IgD-negative memory B cell (primary cell): Measurements from ENCODE around the gene VSTM5. TPM values are rescaled to one million over a fixed set of nuclear protein-coding genes. Genes with fewer than 3 reads are reported as not detected.
"Not testable (repeated sequence)": the region's sequence is repeated elsewhere in the genome, so short reads cannot be mapped to it uniquely, and the experiment has no call there.

Experiments
- H3K27ac Mint-ChIP-seq, 3 donors: one replicate each; pipeline ENCODE4 v1.8.0; 2020 to 2022; ENCODE audit warnings: mild to moderate bottlenecking in 3 of 3, mixed read lengths in 3 of 3, moderate library complexity in 1 of 3
- H3K27me3 Mint-ChIP-seq: one replicate; pipeline ENCODE4 v1.8.0; 2021; ENCODE audit warnings: mixed read lengths
- H3K36me3 Mint-ChIP-seq: one replicate; pipeline ENCODE4 v1.8.0; 2020; ENCODE audit warnings: mild to moderate bottlenecking, mixed read lengths
- H3K4me1 Mint-ChIP-seq, 3 donors: one replicate each; pipeline ENCODE4 v1.8.0; 2020 to 2022; ENCODE audit warnings: mixed read lengths in 3 of 3, mild to moderate bottlenecking in 1 of 3
- H3K4me3 Mint-ChIP-seq, 4 donors: one replicate each; pipeline ENCODE4 v1.8.0; 2020 to 2022; ENCODE audit warnings: mild to moderate bottlenecking in 4 of 4, mixed read lengths in 4 of 4, moderate library complexity in 3 of 4
- H3K9me3 Mint-ChIP-seq, 3 donors: one replicate each; pipeline ENCODE4 v1.8.0; 2020 to 2021; ENCODE audit warnings: mixed read lengths in 3 of 3, mild to moderate bottlenecking in 1 of 3
- polyA plus RNA-seq: library from polyadenylated mRNA; unstranded; fragments of 300-500 nt; fragmentation: Illumina TruSeq; gene quantifications from one replicate; pipeline ENCODE4 v1.2.3, GENCODE V29; 2021

The VSTM5 gene, protein sequence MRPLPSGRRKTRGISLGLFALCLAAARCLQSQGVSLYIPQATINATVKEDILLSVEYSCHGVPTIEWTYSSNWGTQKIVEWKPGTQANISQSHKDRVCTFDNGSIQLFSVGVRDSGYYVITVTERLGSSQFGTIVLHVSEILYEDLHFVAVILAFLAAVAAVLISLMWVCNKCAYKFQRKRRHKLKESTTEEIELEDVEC
- polyA plus RNA-seq: 0.06 TPM

DNA sequence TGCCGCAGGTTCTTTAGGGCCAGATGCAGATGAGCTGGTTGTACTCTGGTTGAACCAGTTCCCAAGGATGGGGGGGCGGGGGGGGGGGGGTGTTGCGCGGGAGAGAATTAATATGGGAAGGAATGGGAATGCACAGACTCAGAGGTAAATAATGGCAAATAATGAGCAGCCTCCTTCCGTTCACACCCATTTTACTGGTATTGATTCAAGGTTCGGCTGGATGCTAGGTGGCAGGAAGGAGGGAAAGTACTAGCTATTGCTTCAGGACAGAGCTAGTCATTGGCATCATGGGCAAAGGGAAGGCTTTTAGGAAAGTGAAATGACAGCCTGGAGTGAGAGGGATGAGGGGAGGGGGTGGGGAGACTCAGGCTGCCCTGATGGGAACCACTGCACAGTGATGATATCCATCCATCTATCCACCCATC, at the start of gene VSTM5:
Gene VSTM5, minus strand, starts transcription at position 25 of the 425 bp plus-strand sequence. CDS start 116 bp downstream, outside the sequence.
- H3K36me3 Mint-ChIP-seq: no peaks in the 10 kb centered on the region
- H3K4me3 Mint-ChIP-seq: peak within 1 kb of the TSS in 2 of 4 donors; percentile 70 to 86
- H3K9me3 Mint-ChIP-seq: peaks cover 0 to 4% (median 1%) of the 10 kb centered on the region in 3 donors
- H3K27me3 Mint-ChIP-seq: peaks cover 12% of the 10 kb centered on the region
- peaks cover 0 to 4% (median 3%) of the 10 kb centered on the region in 3 donors for H3K4me1 Mint-ChIP-seq
- H3K27ac Mint-ChIP-seq: peak within 1 kb of the TSS in 1 of 3 donors; percentile 59

DNA sequence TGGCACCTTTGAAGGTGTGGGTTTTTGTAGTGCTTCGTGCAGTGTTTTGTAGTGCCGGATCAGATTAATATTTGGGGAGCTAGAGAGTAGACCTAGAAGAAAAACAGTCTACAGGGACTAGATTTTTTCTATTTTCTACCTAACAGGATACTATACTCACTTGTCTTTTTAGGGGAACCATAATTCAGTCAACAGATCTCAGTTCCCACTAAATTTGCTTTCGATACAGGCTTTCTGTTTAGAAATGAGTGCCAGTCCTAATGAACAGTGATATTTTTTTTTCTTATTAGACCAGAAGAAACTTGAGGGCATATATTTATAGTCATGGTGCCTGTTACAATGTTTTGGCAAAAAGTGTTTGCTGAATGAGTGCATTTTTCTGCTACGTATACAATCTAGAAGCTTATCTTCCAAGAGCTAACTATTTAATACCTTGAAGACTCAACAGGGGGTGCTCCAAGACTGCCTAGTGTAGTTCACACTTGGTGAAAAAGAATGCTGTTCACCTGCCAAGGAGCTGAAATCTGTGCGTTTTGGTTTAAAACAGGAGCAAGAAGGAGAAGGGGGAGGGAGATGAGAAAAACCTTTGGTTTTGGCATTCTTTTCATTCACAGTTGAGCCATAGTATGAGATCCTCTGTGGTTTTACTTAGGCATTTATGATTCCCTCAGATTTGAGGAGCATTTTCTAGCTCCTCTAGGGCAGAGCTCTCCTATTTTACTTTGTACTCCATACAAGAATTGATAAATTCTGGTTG, 44.9 kb upstream of the VSTM5 start:
- Mint-ChIP-seq H3K4me3 (no peak overlapping the region), H3K9me3 (peaks cover 0 to 9% (median 0%) of the 10 kb centered on the region in 3 donors), H3K27ac (no peak overlapping the region), H3K27me3 (peaks cover 14% of the 10 kb centered on the region), H3K4me1 (no peaks in the 10 kb centered on the region), H3K36me3 (peaks cover 2% of the 10 kb centered on the region)

DNA sequence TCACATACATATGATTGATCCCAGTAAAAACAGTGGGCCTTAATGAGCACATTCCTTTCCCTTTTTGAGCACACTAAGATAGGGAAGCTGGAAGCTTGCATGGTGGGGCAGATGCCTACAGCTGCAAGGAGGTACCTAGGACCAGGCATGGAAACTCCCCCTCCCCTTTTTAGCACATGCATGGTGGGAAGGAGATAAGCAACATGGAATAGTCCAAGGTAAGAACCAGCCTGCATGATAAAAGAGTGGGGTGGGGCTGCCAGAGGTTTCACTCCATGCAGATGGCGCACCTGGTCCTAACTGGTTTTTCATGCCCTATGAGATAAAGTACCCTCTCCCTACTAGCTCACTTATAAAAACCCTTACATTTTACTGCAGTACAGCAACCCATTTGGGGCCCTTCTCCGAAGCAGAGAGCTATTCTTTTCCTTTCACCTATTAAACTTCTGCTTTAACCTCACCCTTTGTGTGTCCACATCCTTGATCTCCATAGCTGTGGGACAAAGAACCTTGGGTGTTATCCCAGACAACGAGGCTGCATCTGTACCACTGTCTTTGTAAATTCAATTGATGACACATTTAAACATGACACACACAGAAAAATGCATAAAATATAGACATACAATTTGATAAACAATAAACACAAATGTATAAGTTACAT, 40.1 kb upstream of the VSTM5 start:
- Mint-ChIP-seq H3K4me1 (no peaks in the 10 kb centered on the region), H3K4me3 (no peak overlapping the region), H3K27ac (no peak overlapping the region), H3K9me3 (peaks cover 0 to 2% (median 0%) of the 10 kb centered on the region in 3 donors), H3K36me3 (no peaks in the 10 kb centered on the region), H3K27me3 (peaks cover 8% of the 10 kb centered on the region)

DNA sequence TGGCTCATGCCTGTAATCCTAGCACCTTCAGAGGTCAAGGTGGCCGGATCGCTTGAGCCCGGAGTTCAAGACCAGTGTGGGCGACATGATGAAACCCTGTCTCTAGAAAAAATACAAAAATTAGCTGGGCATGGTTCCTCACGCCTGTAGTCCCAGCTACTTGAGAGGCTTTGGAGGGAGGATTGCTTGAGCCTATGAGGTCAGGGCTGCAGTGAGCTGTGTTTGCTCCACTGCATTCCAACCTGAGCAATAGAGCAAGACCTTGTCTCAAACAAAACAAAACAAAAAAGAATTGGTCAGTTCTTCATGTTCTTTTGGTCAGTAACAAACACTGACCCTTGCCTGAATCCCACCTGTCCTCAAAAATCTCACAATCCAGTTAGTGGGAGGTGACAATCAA, 36.7 kb upstream of the VSTM5 start:
- Mint-ChIP-seq H3K9me3 (peaks cover 4 to 14% (median 14%) of the 10 kb centered on the region in 3 donors), H3K36me3 (no peaks in the 10 kb centered on the region), H3K27ac (no peak overlapping the region), H3K4me1 (no peaks in the 10 kb centered on the region), H3K4me3 (no peak overlapping the region), H3K27me3 (peaks cover 9% of the 10 kb centered on the region)

DNA sequence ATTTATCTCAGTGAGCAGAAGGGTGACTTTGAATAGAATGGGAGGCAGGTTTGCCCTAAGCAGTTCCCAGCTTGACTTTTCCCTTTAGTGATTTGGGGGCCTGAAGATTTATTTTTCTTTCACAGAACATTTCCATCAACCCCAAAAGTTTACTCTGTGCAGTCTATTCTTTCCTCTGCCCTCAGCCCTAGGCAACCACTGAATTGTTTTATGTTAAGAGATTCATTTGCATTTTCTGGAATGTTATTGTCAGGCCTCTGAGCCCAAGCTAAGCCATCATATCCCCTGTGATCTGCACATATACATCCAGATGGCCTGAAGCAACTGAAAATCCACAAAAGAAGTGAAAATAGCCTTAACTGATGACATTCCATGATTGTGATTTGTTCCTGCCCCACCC, 28.7 kb upstream of the VSTM5 start:
- H3K27me3 Mint-ChIP-seq, H3K36me3 Mint-ChIP-seq, H3K27ac Mint-ChIP-seq, H3K4me1 Mint-ChIP-seq, H3K4me3 Mint-ChIP-seq: not testable (repeated sequence)
- peaks cover 4 to 19% (median 17%) of the 10 kb centered on the region in 3 donors for H3K9me3 Mint-ChIP-seq

DNA sequence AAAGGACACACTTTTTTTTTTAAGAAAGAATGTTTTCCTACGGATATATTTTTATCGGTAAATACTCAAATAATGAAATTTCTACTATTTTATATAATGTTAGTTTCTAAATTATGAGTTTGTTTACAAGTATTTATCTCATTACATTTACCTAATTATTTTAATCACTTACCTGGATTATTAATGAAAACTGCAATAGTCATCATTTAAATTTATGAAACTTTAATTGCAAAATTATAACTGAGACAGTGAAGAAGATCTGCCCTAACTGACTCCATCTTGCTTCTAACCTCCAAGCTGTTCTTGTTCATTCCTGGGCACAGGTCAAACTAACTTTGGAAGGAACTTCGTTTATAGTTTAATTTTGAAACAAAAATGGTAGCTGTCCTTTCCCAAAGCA, 25.2 kb upstream of the VSTM5 start:
- Mint-ChIP-seq H3K4me1 (peaks cover 0 to 3% (median 0%) of the 10 kb centered on the region in 3 donors), H3K4me3 (no peak overlapping the region), H3K27me3 (no peaks in the 10 kb centered on the region), H3K9me3 (peaks cover 0 to 2% (median 0%) of the 10 kb centered on the region in 3 donors), H3K36me3 (no peaks in the 10 kb centered on the region), H3K27ac (no peak overlapping the region)

DNA sequence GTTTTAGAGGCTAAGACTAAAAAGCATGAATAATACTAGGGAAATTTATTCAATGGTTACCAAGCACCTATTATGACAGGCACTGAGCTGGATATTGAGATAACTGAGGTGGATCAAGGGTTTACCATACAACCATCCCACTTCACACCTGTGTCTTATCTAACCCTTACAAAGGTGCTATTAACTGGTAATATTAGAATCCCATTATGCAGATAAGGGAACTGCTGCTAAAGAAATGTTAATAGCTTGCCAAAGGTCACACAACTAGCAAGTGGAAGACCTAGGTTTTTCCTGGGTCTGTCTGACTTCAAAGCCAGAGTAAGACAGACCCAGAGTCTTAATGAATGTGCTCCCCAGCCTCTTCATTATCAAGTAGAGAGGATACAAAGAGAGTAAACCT, 21.1 kb upstream of the VSTM5 start:
- H3K4me3 Mint-ChIP-seq: no peak overlapping the region
- H3K27me3 Mint-ChIP-seq: peaks cover 5% of the 10 kb centered on the region
- H3K27ac Mint-ChIP-seq: no peak overlapping the region
- H3K4me1 Mint-ChIP-seq: no peaks in the 10 kb centered on the region
- H3K36me3 Mint-ChIP-seq: no peaks in the 10 kb centered on the region
- H3K9me3 Mint-ChIP-seq: peaks cover 0 to 2% (median 0%) of the 10 kb centered on the region in 3 donors

DNA sequence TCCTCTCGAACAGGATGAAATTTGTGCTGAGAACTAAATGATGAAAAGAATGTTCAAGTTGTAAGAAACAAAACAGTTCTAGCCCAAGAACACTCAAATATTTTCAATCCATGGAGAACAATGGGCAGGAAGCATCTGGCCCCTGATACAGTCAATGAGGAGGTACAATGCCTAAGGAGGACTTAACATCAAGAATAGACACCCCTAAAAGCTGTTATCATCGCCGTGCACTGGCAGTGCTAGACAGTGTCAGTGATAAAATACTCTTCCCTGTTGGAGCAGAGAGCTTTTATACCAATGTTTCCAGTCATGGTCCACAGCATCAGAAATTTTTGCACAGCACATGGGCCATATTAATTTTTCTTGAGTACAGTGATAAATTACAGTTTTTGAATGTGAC, 20.2 kb upstream of the VSTM5 start:
- H3K27ac Mint-ChIP-seq: no peak overlapping the region
- H3K36me3 Mint-ChIP-seq: no peaks in the 10 kb centered on the region
- H3K4me1 Mint-ChIP-seq: no peaks in the 10 kb centered on the region
- H3K27me3 Mint-ChIP-seq: peaks cover 5% of the 10 kb centered on the region
- no peak overlapping the region for H3K4me3 Mint-ChIP-seq
- H3K9me3 Mint-ChIP-seq: peaks cover 0 to 2% (median 0%) of the 10 kb centered on the region in 3 donors

DNA sequence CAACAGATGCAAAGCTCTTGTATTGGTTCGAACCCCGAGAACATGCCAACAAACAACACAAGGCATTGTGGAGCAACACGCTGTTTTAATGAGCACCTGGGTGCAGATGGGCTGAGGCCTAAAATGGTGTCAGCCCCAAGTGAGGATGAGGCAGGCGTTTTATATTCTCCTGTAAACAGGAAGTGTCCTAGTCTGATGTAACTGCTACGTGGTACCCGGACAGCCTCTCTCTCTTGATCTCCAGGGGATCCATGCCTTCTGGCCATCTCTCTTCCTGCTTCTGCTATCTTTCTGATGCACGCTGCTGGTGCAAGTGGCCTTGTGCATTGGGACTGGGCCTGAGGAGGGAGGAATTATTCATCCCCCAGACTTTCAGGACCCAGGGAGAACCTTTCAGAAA, 19.4 kb upstream of the VSTM5 start:
- Mint-ChIP-seq H3K9me3 (peaks cover 0 to 2% (median 0%) of the 10 kb centered on the region in 3 donors), H3K27ac (no peak overlapping the region), H3K27me3 (peaks cover 5% of the 10 kb centered on the region), H3K4me1 (no peaks in the 10 kb centered on the region), H3K4me3 (no peak overlapping the region), H3K36me3 (no peaks in the 10 kb centered on the region)

DNA sequence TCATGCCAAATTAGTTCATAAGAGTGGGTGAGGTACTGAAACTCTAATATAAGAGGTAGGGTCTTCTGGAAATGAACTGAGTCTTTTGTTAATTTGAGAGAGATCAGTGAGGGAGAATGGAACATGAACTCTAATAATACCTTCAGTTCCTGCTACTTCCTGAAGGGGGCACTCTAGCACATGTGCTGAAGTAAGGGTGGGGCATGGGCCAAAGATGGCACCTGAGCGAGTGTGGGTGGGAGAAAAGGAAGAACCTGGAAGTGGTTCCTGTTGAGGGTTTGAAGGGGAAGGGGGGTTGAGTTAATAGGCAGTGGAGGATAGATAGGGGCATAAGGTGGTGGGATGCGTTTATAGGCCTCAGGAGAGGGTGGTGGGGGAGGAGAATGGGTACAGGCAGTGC, 18.0 kb upstream of the VSTM5 start:
- not testable (repeated sequence) for H3K9me3 Mint-ChIP-seq, H3K27me3 Mint-ChIP-seq, H3K27ac Mint-ChIP-seq, H3K4me1 Mint-ChIP-seq, H3K36me3 Mint-ChIP-seq, H3K4me3 Mint-ChIP-seq

DNA sequence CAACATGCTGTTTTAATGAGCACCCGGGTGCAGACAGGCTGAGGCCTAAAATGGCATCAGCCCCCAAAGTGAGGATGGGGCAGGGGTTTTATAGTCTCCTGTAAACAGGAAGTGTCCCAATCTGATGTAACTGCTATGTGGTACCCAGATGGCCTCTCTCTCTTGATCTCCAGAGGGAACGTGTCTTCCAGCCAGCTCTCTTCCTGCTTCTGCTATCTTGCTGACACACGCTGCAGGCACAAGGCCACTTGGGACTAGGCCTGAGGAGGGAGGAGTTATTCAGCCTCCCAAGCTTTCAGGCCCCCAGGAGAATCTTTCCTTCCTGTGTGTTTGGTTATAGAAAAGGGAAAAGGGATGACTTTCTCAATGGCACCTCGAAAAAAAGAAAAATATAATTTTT, 11.4 kb upstream of the VSTM5 start:
- no peaks in the 10 kb centered on the region for H3K4me1 Mint-ChIP-seq
- H3K27me3 Mint-ChIP-seq: no peaks in the 10 kb centered on the region
- H3K9me3 Mint-ChIP-seq: no peaks in the 10 kb centered on the region
- no peak overlapping the region for H3K27ac Mint-ChIP-seq
- H3K4me3 Mint-ChIP-seq: no peak overlapping the region
- H3K36me3 Mint-ChIP-seq: no peaks in the 10 kb centered on the region

DNA sequence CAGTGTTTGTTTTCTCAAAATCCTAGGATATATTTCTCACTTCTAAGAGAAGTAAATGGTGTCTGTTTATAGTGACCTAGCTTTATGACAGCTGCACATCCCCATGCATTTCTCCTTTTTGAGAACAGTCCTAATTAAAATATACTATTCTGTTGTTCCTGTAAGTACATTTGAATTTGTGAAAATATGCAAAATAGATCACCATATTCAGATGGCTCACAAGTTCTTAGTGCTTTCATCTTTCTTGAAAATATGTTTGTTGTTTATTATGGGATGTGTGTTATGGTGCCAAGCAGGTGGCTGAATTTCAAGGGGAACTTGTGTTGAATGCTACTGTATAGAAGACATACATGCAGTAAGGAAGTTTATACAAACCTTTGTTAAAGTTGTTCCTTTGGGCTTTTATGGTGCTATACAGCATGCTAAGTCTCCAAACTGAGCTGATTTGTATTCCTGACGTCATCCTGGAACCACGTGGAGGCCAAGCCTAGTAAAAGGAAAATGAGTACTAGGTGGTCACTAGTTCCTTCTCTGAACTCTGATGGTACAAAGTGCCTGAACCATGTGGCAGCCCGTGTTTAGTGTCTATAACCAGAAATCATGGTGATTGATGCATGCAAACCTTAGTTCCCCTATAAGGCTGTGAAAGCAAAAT, 7.8 kb upstream of the VSTM5 start:
- H3K27me3 Mint-ChIP-seq: no peaks in the 10 kb centered on the region
- H3K36me3 Mint-ChIP-seq: no peaks in the 10 kb centered on the region
- peaks cover 0 to 4% (median 0%) of the 10 kb centered on the region in 3 donors for H3K9me3 Mint-ChIP-seq
- no peak overlapping the region for H3K27ac Mint-ChIP-seq
- H3K4me3 Mint-ChIP-seq: no peak overlapping the region
- H3K4me1 Mint-ChIP-seq: no peaks in the 10 kb centered on the region

DNA sequence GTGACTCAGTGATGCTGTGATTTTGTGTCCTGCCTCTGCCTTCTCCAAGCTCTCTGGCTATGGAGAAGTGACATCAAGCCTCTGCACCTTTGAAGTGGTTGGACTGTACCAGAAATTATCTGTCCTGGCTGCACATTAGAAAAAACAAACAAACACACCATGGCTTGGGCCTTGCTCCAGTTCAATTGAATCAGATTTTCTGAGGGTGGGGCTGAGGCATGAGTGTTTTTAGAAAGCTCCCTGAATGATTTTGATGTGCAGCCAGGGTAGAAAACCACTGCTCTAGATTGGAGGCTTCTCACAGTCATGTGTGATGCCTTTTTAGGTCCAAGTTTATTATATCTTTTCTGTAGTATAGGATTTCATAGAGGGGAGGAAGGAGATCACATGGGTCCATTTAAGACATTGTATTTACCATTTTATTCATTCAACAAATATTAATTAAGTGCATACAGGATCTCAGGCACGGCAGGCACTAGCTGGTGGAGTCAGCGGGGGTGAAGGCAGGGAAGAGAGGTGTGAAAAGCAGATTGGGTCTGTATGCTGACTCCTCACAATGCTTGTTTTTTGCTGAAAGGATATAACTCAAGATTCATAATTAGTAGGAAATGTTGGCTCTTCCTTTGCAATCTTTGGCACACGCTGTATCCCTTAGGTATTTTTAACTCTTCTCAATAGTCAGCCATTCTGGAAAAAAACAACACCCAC, 7.1 kb upstream of the VSTM5 start:
- no peak overlapping the region for H3K4me3 Mint-ChIP-seq
- H3K36me3 Mint-ChIP-seq: no peaks in the 10 kb centered on the region
- peaks cover 0 to 4% (median 0%) of the 10 kb centered on the region in 3 donors for H3K9me3 Mint-ChIP-seq
- H3K27ac Mint-ChIP-seq: no peak overlapping the region
- no peaks in the 10 kb centered on the region for H3K4me1 Mint-ChIP-seq
- no peaks in the 10 kb centered on the region for H3K27me3 Mint-ChIP-seq

DNA sequence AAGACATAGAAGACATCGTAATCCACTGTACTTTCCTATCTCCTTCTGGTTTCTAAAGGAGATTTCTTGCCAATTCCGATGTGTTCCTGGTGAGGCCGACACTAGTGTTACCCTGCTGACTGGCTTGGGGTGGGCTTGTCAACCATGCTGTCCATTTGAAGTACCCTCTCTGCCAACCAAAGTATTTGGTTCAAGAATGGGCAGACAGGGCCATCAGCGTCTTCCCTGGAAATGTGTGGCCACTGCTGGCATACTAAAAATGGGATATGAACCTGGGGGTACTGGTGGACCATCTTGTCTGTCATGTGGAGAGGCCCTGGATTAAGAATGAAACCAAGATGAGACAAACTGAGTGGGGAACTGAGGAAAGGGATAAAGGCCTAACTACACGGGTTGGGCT, 1.8 kb upstream of the VSTM5 start:
- H3K4me3 Mint-ChIP-seq: no peak overlapping the region
- peaks cover 12% of the 10 kb centered on the region for H3K27me3 Mint-ChIP-seq
- no peaks in the 10 kb centered on the region for H3K36me3 Mint-ChIP-seq
- no peak overlapping the region for H3K27ac Mint-ChIP-seq
- peaks cover 0 to 4% (median 3%) of the 10 kb centered on the region in 3 donors for H3K4me1 Mint-ChIP-seq
- H3K9me3 Mint-ChIP-seq: peaks cover 0 to 4% (median 1%) of the 10 kb centered on the region in 3 donors
